Stimulated activated CD8-positive, alpha-beta memory T cell treated with anti-CD3 and anti-CD28 coated beads, Interleukin-12 subunit alpha, Interleukin-12 subunit beta, amount 100 ng/mL, for 4 hours (primary cell): ENCODE measurements around the gene GNAZ.
A peak's percentile ranks its signal among the peaks of the same experiment; 100 is the strongest.
"Not testable (repeated sequence)": the region's sequence is repeated elsewhere in the genome, so short reads cannot be mapped to it uniquely, and the experiment has no call there.

ENCODE experiments used
- DNase-seq: peaks from one replicate; pipeline ENCODE4 v3.0.0-alpha.2; 2020; ENCODE audit warnings: low read depth

GNAZ gene

GRCh38 chr22:23070418-23071229 is at the start of gene GNAZ:
GNAZ (plus strand) TSS chr22:23070519; CDS start chr22:23095696, 25,177 bp downstream.
- DNase-seq = peak; percentile 19

- no peak for DNase-seq
Observed at GRCh38 chr22:23020659-23021293, 49.5 kb upstream of the GNAZ start.

- DNase-seq = not testable (repeated sequence)
Observed at GRCh38 chr22:23021660-23022353, 48.5 kb upstream of the GNAZ start.

GRCh38 chr22:23023294-23023693 is 47.0 kb upstream of the GNAZ start:
- no peak for DNase-seq

GRCh38 chr22:23026777-23027176 is 43.5 kb upstream of the GNAZ start:
- no peak for DNase-seq

GRCh38 chr22:23027849-23028248 is 42.5 kb upstream of the GNAZ start:
- DNase-seq = not testable (repeated sequence)

- DNase-seq = no peak
Observed at GRCh38 chr22:23029521-23030228, 40.6 kb upstream of the GNAZ start.

- DNase-seq = no peak
Observed at GRCh38 chr22:23031381-23031780, 38.9 kb upstream of the GNAZ start.

- no peak for DNase-seq
Observed at GRCh38 chr22:23031786-23032185, 38.5 kb upstream of the GNAZ start.

GRCh38 chr22:23032658-23033057 is 37.7 kb upstream of the GNAZ start:
- DNase-seq = no peak

GRCh38 chr22:23033116-23033905 is 37.0 kb upstream of the GNAZ start:
- DNase-seq = no peak

- DNase-seq = no peak
Observed at GRCh38 chr22:23034621-23035556, 35.4 kb upstream of the GNAZ start.

- DNase-seq = no peak
Observed at GRCh38 chr22:23035557-23036277, 34.6 kb upstream of the GNAZ start.

- DNase-seq = no peak
Observed at GRCh38 chr22:23036684-23037428, 33.5 kb upstream of the GNAZ start.

GRCh38 chr22:23037429-23038333 is 32.6 kb upstream of the GNAZ start:
- no peak for DNase-seq

GRCh38 chr22:23038334-23038642 is 32.0 kb upstream of the GNAZ start:
- DNase-seq = no peak

GRCh38 chr22:23038902-23039301 is 31.4 kb upstream of the GNAZ start:
- DNase-seq = no peak

- no peak for DNase-seq
Observed at GRCh38 chr22:23042179-23042578, 28.1 kb upstream of the GNAZ start.
